ENCODE data around the gene PTH1R.

DNA sequence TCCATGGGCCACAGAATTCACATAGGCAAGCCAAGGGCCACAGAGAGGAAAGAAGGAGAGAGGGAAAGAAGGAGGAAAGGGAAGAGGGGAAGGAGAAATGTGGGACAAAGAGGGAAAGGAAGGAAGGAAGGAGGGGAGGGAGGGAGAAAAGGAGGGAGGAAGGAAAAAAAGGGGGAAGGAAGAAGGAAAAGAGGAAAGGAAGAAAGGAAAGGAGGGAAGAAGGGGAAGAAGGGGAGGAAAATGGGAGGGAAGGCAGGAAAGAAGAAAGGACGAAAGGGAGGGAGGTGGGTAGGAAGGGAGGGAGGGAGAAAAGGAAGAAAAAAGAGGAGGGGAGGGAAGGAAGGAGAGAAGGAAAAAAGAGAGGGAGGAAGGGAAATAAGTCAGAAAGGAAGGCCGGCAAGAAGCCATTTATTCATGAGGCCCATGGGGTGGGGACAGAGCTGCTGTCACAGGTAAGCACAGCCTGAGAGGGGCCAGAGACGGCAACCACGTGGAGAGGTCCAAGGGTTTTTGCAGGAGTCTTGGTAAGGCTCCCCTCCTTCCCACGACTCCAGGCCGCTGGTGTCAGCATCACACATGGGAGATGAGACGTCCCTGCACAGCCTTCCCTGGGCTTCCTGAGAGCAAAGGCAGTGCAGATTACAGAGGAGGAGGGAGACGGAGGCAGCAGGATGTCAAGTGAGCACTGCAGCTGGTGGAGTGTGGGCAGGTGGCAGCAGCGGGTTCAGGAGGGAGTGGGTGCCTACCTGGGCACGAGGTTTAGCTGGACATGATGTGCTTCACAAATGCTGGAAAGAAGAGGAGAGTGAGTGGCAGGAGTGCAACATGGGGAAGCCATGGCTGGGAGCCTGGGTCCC is 19.8 kb upstream of the PTH1R start:
- no peak for TF ChIP-seq ZNF274 (IDR thresholded peaks at IDR 0.05; ENCODE audit: low read depth, low read length)
- TF ChIP-seq YY1 (IDR thresholded peaks at IDR 0.05; ENCODE audit: insufficient read depth, insufficient read length): no peak
- TF ChIP-seq SUZ12 (IDR thresholded peaks at IDR 0.05; ENCODE audit: extremely low read depth, insufficient read depth, insufficient read length): no peak
